GM12872 (cell line): ENCODE measurements around the gene RYR2.

Experiments
- CTCF ChIP-seq: IDR thresholded peaks from 3 replicates; pipeline ENCODE4 v1.5.1; 2011; ENCODE audit warnings: low read depth, mild to moderate bottlenecking, low read length, moderate library complexity; ENCODE audit not compliant: insufficient read depth

RYR2 gene

GRCh38 chr1:237590386-237590785 is 548.4 kb downstream of the RYR2 start:
- TF ChIP-seq CTCF = no peak

GRCh38 chr1:237591353-237591752 is 549.4 kb downstream of the RYR2 start:
- TF ChIP-seq CTCF = no peak

GRCh38 chr1:237608433-237608832 is 566.4 kb downstream of the RYR2 start:
- no peak for TF ChIP-seq CTCF

- no peak for TF ChIP-seq CTCF
Observed at GRCh38 chr1:237610157-237610556, 568.2 kb downstream of the RYR2 start.

- no peak for TF ChIP-seq CTCF
Observed at GRCh38 chr1:237613984-237614383, 572.0 kb downstream of the RYR2 start.

- no peak for TF ChIP-seq CTCF
Observed at GRCh38 chr1:237619553-237619952, 577.6 kb downstream of the RYR2 start.

GRCh38 chr1:237634922-237635321 is 592.9 kb downstream of the RYR2 start:
- TF ChIP-seq CTCF = no peak

- no peak for TF ChIP-seq CTCF
Observed at GRCh38 chr1:237638555-237638954, 596.6 kb downstream of the RYR2 start.
